Cardiac fibroblast (primary cell): ENCODE measurements around the gene RASA2.
A peak's percentile ranks its signal among the peaks of the same experiment; 100 is the strongest.
"Not testable (repeated sequence)": the region's sequence is repeated elsewhere in the genome, so short reads cannot be mapped to it uniquely, and the experiment has no call there.

Experiments used
- DNase-seq, 2 donors: peaks; one replicate each; pipeline versions ENCODE4 v3.0.0 to v3.0.0-alpha.2; 2010; ENCODE audit warnings: low read depth in 2 of 2
- H3K4me3 ChIP-seq, 2 donors: replicated peaks in 1 of 2; 1 replicate in 1 of 2; 2 replicates in 1 of 2; pipeline ENCODE4 v1.5.1; 2011; ENCODE audit warnings: low read depth in 2 of 2, low read length in 2 of 2, mild to moderate bottlenecking in 2 of 2, moderate library complexity in 1 of 2
- CTCF ChIP-seq: IDR thresholded peaks from one replicate; pipeline ENCODE4 v1.5.1; 2011; ENCODE audit warnings: low read depth, mild to moderate bottlenecking, low read length, inconsistent platforms

RASA2 gene

GRCh38 chr3:141465221-141465620, 21.6 kb upstream of the RASA2 start:
- peak; percentile 34 for TF ChIP-seq CTCF
- H3K4me3 ChIP-seq: no peak overlapping the region
- DNase-seq: peak; percentile 48 to 62

- H3K4me3 ChIP-seq: no peak overlapping the region
- TF ChIP-seq CTCF: no peak
- DNase-seq: no peak
Observed at GRCh38 chr3:141466633-141467169, 20.1 kb upstream of the RASA2 start.

GRCh38 chr3:141469720-141470119, 17.1 kb upstream of the RASA2 start:
- no peak overlapping the region for H3K4me3 ChIP-seq
- DNase-seq: peak in 1 of 2 donors; percentile 39
- TF ChIP-seq CTCF: no peak

- TF ChIP-seq CTCF: no peak
- peak in 1 of 2 donors; percentile 87 for DNase-seq
- H3K4me3 ChIP-seq: no peak overlapping the region
Observed at GRCh38 chr3:141471160-141471559, 15.7 kb upstream of the RASA2 start.

GRCh38 chr3:141476033-141476432, 10.8 kb upstream of the RASA2 start:
- TF ChIP-seq CTCF: no peak
- H3K4me3 ChIP-seq: no peak overlapping the region
- DNase-seq: no peak

GRCh38 chr3:141477224-141477623, 9.6 kb upstream of the RASA2 start:
- TF ChIP-seq CTCF: no peak
- DNase-seq: peak; percentile 66 to 96
- no peak overlapping the region for H3K4me3 ChIP-seq

- no peak for TF ChIP-seq CTCF
- no peak overlapping the region for H3K4me3 ChIP-seq
- DNase-seq: no peak
Observed at GRCh38 chr3:141478139-141478538, 8.7 kb upstream of the RASA2 start.

- DNase-seq, H3K4me3 ChIP-seq: not testable (repeated sequence)
Observed at GRCh38 chr3:141478840-141479239, 8.0 kb upstream of the RASA2 start.
